ENCODE results near the gene DGKG.

DGKG gene

GRCh38 chr3:186105543-186105942 is 256.5 kb downstream of the DGKG start:
- H3K9me3 ChIP-seq (ENCODE audit: control insufficient read depth in 1 of 2, low read length in 2 of 2): no peaks in the 10 kb centered on the region
- no peak overlapping the region for H3K4me3 ChIP-seq (ENCODE audit: low read depth in 1 of 2, low read length in 2 of 2)
- H3K4me1 ChIP-seq (ENCODE audit: control insufficient read depth in 1 of 2, insufficient read depth in 2 of 2, low read length in 2 of 2): peaks cover 27 to 31% of the 10 kb centered on the region in 2 donors
- no peaks in the 10 kb centered on the region for H3K36me3 ChIP-seq (ENCODE audit: control insufficient read depth in 1 of 2, insufficient read depth in 2 of 2, low read length in 2 of 2)
- H3K27me3 ChIP-seq (ENCODE audit: control insufficient read depth in 1 of 2, insufficient read depth in 2 of 2, low read length in 2 of 2): peaks cover 12 to 14% of the 10 kb centered on the region in 2 donors
- no peak overlapping the region for H3K9ac ChIP-seq (ENCODE audit: low read depth in 1 of 2, low read length in 2 of 2)
- H3K27ac ChIP-seq (ENCODE audit: low read depth, low read length): no peak overlapping the region

GRCh38 chr3:186102687-186103086 is 259.3 kb downstream of the DGKG start:
- Histone ChIP-seq H3K4me1 (ENCODE audit: control insufficient read depth in 1 of 2, insufficient read depth in 2 of 2, low read length in 2 of 2) (peaks cover 14 to 24% of the 10 kb centered on the region in 2 donors), H3K4me3 (ENCODE audit: low read depth in 1 of 2, low read length in 2 of 2) (no peak overlapping the region), H3K9ac (ENCODE audit: low read depth in 1 of 2, low read length in 2 of 2) (no peak overlapping the region), H3K27me3 (ENCODE audit: control insufficient read depth in 1 of 2, insufficient read depth in 2 of 2, low read length in 2 of 2) (peaks cover 8 to 9% of the 10 kb centered on the region in 2 donors), H3K9me3 (ENCODE audit: control insufficient read depth in 1 of 2, low read length in 2 of 2) (no peaks in the 10 kb centered on the region), H3K27ac (ENCODE audit: low read depth, low read length) (no peak overlapping the region), H3K36me3 (ENCODE audit: control insufficient read depth in 1 of 2, insufficient read depth in 2 of 2, low read length in 2 of 2) (no peaks in the 10 kb centered on the region)

GRCh38 chr3:186100398-186100797 is 261.6 kb downstream of the DGKG start:
- Histone ChIP-seq H3K9ac (ENCODE audit: low read depth in 1 of 2, low read length in 2 of 2) (no peak overlapping the region), H3K27ac (ENCODE audit: low read depth, low read length) (no peak overlapping the region), H3K27me3 (ENCODE audit: control insufficient read depth in 1 of 2, insufficient read depth in 2 of 2, low read length in 2 of 2) (peaks cover 0 to 1% of the 10 kb centered on the region in 2 donors), H3K4me1 (ENCODE audit: control insufficient read depth in 1 of 2, insufficient read depth in 2 of 2, low read length in 2 of 2) (peaks cover 33 to 39% of the 10 kb centered on the region in 2 donors), H3K4me3 (ENCODE audit: low read depth in 1 of 2, low read length in 2 of 2) (no peak overlapping the region), H3K36me3 (ENCODE audit: control insufficient read depth in 1 of 2, insufficient read depth in 2 of 2, low read length in 2 of 2) (no peaks in the 10 kb centered on the region), H3K9me3 (ENCODE audit: control insufficient read depth in 1 of 2, low read length in 2 of 2) (no peaks in the 10 kb centered on the region)

- Histone ChIP-seq H3K9ac (ENCODE audit: low read depth in 1 of 2, low read length in 2 of 2) (no peak overlapping the region), H3K9me3 (ENCODE audit: control insufficient read depth in 1 of 2, low read length in 2 of 2) (no peaks in the 10 kb centered on the region), H3K27me3 (ENCODE audit: control insufficient read depth in 1 of 2, insufficient read depth in 2 of 2, low read length in 2 of 2) (no peaks in the 10 kb centered on the region), H3K4me1 (ENCODE audit: control insufficient read depth in 1 of 2, insufficient read depth in 2 of 2, low read length in 2 of 2) (peaks cover 33 to 46% of the 10 kb centered on the region in 2 donors), H3K4me3 (ENCODE audit: low read depth in 1 of 2, low read length in 2 of 2) (no peak overlapping the region), H3K36me3 (ENCODE audit: control insufficient read depth in 1 of 2, insufficient read depth in 2 of 2, low read length in 2 of 2) (no peaks in the 10 kb centered on the region), H3K27ac (ENCODE audit: low read depth, low read length) (no peak overlapping the region)
These were observed 262.9 kb downstream of the DGKG start for GRCh38 chr3:186099178-186099577.

GRCh38 chr3:186098740-186099139 is 263.3 kb downstream of the DGKG start:
- Histone ChIP-seq H3K27ac (ENCODE audit: low read depth, low read length) (no peak overlapping the region), H3K4me1 (ENCODE audit: control insufficient read depth in 1 of 2, insufficient read depth in 2 of 2, low read length in 2 of 2) (peaks cover 32 to 43% of the 10 kb centered on the region in 2 donors), H3K27me3 (ENCODE audit: control insufficient read depth in 1 of 2, insufficient read depth in 2 of 2, low read length in 2 of 2) (no peaks in the 10 kb centered on the region), H3K4me3 (ENCODE audit: low read depth in 1 of 2, low read length in 2 of 2) (no peak overlapping the region), H3K9ac (ENCODE audit: low read depth in 1 of 2, low read length in 2 of 2) (no peak overlapping the region), H3K36me3 (ENCODE audit: control insufficient read depth in 1 of 2, insufficient read depth in 2 of 2, low read length in 2 of 2) (no peaks in the 10 kb centered on the region), H3K9me3 (ENCODE audit: control insufficient read depth in 1 of 2, low read length in 2 of 2) (no peaks in the 10 kb centered on the region)

GRCh38 chr3:186097663-186098451 is 264.2 kb downstream of the DGKG start:
- Histone ChIP-seq H3K36me3 (ENCODE audit: control insufficient read depth in 1 of 2, insufficient read depth in 2 of 2, low read length in 2 of 2) (no peaks in the 10 kb centered on the region), H3K9ac (ENCODE audit: low read depth in 1 of 2, low read length in 2 of 2) (peak overlapping the region; percentile 3 to 38), H3K27me3 (ENCODE audit: control insufficient read depth in 1 of 2, insufficient read depth in 2 of 2, low read length in 2 of 2) (no peaks in the 10 kb centered on the region), H3K4me1 (ENCODE audit: control insufficient read depth in 1 of 2, insufficient read depth in 2 of 2, low read length in 2 of 2) (peaks cover 25 to 35% of the 10 kb centered on the region in 2 donors), H3K9me3 (ENCODE audit: control insufficient read depth in 1 of 2, low read length in 2 of 2) (no peaks in the 10 kb centered on the region), H3K4me3 (ENCODE audit: low read depth in 1 of 2, low read length in 2 of 2) (peak overlapping the region; percentile 65), H3K27ac (ENCODE audit: low read depth, low read length) (no peak overlapping the region)

GRCh38 chr3:186097317-186097662 is 264.7 kb downstream of the DGKG start:
- H3K4me3 ChIP-seq (ENCODE audit: low read depth in 1 of 2, low read length in 2 of 2): peak overlapping the region; percentile 65

More at GRCh38 chr3:186097317-186097662, 264.7 kb downstream of the DGKG start:
- no peaks in the 10 kb centered on the region for H3K9me3 ChIP-seq (ENCODE audit: control insufficient read depth in 1 of 2, low read length in 2 of 2)
- no peaks in the 10 kb centered on the region for H3K36me3 ChIP-seq (ENCODE audit: control insufficient read depth in 1 of 2, insufficient read depth in 2 of 2, low read length in 2 of 2)
- no peak overlapping the region for H3K27ac ChIP-seq (ENCODE audit: low read depth, low read length)
- H3K27me3 ChIP-seq (ENCODE audit: control insufficient read depth in 1 of 2, insufficient read depth in 2 of 2, low read length in 2 of 2): no peaks in the 10 kb centered on the region
- peaks cover 25 to 31% of the 10 kb centered on the region in 2 donors for H3K4me1 ChIP-seq (ENCODE audit: control insufficient read depth in 1 of 2, insufficient read depth in 2 of 2, low read length in 2 of 2)
- H3K9ac ChIP-seq (ENCODE audit: low read depth in 1 of 2, low read length in 2 of 2): peak overlapping the region; percentile 3 to 28
